Esophagus muscularis mucosa (tissue), 4 donors: ENCODE measurements around the gene AOAH. TPM values are rescaled to one million over a fixed set of nuclear protein-coding genes. Genes with fewer than 3 reads are reported as not detected.

ENCODE experiments used
- DNase-seq: peaks from one replicate; pipeline ENCODE4 v3.0.0-alpha.2; 2017; ENCODE audit errors: extremely low spot score
- H3K27ac ChIP-seq, 4 donors: fragments of 200-600 bp; sonication (generic); replicated peaks in 1 of 4; 1 replicate in 3 of 4; 2 replicates in 1 of 4; pipeline ENCODE4 v1.5.1; 2016 to 2019; ENCODE audit warnings: mild to moderate bottlenecking in 1 of 4
- H3K27me3 ChIP-seq, 4 donors: fragments of 200-600 bp; sonication (generic); one replicate each; pipeline versions ENCODE4 v1.5.1 to v1.6.0; 2016 to 2019
- H3K36me3 ChIP-seq, 4 donors: fragments of 200-600 bp; sonication (generic); one replicate each; pipeline ENCODE4 v1.5.1; 2016 to 2019
- H3K4me1 ChIP-seq, 4 donors: fragments of 200-600 bp; sonication (generic); one replicate each; pipeline ENCODE4 v1.5.1; 2016 to 2019
- H3K4me3 ChIP-seq, 4 donors: fragments of 200-600 bp; sonication (generic); 1 replicate in 2 of 4; 2 replicates in 2 of 4; pipeline ENCODE4 v1.5.1; 2016 to 2019; ENCODE audit warnings: mild to moderate bottlenecking in 4 of 4, moderate library complexity in 1 of 4
- H3K9me3 ChIP-seq, 4 donors: fragments of 200-600 bp; sonication (generic); 1 replicate in 3 of 4; 2 replicates in 1 of 4; pipeline ENCODE4 v1.5.1; 2016 to 2019
- CTCF ChIP-seq, 3 experiments: fragments of 200-600 bp in 2 of 3; fragments of 450-650 bp in 1 of 3; sonication (generic) in 2 of 3; IDR thresholded peaks; one replicate each; pipeline ENCODE4 v1.5.1; 2017 to 2019; ENCODE audit warnings: antibody characterized with exemption in 3 of 3, mild to moderate bottlenecking in 2 of 3, moderate library complexity in 1 of 3
- EP300 ChIP-seq: sonication (generic); formaldehyde crosslinking; IDR thresholded peaks from one replicate; pipeline ENCODE4 v1.6.1; 2017; ENCODE audit warnings: antibody characterized with exemption
- POLR2A ChIP-seq: fragments of 450-650 bp; IDR thresholded peaks from one replicate; pipeline ENCODE4 v1.6.1; 2017; ENCODE audit warnings: antibody characterized with exemption, moderate library complexity, mild to moderate bottlenecking, low read depth
- POLR2AphosphoS5 ChIP-seq, 2 donors: sonication (generic); formaldehyde crosslinking; IDR thresholded peaks; one replicate each; pipeline ENCODE4 v1.6.1; 2017; ENCODE audit warnings: antibody characterized with exemption in 2 of 2
- WGBS: methylation state at CpG from one replicate; pipeline ENCODE4 v1.1.5; 2018; 5-methylcytosine and 5-hydroxymethylcytosine counted together
- intact Hi-C: fragments of 100-400 bp; cut with DNase I; formaldehyde crosslinking; loops from one replicate; pipeline ENCODE4 v1.15.1; 2023
- total RNA-seq, 4 donors: library from RNA; depleted of rRNA; stranded (reverse); fragments of >200 nt; gene quantifications; one replicate each; pipeline versions ENCODE4 v1.1.0 to v1.2.1, GENCODE V29; 2016

The AOAH gene
- total RNA-seq, 4 donors from 2014 or later: 2.0 to 16.1 (median 4.5) TPM

- 43% methylated on average over 4 of the region's 4 CpGs for WGBS
- Histone ChIP-seq H3K27me3 (no peaks in the 10 kb centered on the region), H3K9me3 (no peaks in the 10 kb centered on the region), H3K27ac (no peak overlapping the region), H3K4me3 (no peak overlapping the region), H3K4me1 (no peaks in the 10 kb centered on the region), H3K36me3 (no peaks in the 10 kb centered on the region)
- intact Hi-C loops: no loop called here
- TF ChIP-seq CTCF (IDR thresholded peaks at IDR 0.05) (no peak), EP300 (no peak), POLR2AphosphoS5 (IDR thresholded peaks at IDR 0.05) (no peak), POLR2A (no peak)
- no peak for DNase-seq
Measured at GRCh38 chr7:36620166-36620708, 104.1 kb downstream of the AOAH start.

DNA sequence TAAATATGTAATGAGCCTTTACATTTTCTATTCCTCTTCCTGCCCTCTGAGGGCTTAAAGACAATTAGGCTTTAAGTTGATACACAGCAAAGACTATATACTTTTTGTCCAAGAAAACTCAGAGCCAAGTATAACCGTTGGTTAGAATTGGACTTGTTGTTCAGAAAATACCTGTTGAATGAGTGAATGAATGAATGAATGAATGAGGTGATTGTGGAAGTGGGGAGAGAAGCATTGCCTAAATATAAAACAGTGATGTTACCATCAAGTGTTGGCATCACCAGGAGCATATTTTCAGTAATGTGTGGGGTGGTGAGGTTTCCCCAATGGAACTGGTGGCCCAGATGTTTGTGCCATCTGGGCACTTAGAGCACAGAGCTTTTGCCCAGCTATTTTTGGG lies 106.9 kb downstream of the AOAH start:
- no peak for DNase-seq
- Histone ChIP-seq H3K27me3 (no peaks in the 10 kb centered on the region), H3K27ac (no peak overlapping the region), H3K36me3 (peaks cover 0 to 5% (median 0%) of the 10 kb centered on the region in 4 donors), H3K9me3 (no peaks in the 10 kb centered on the region), H3K4me3 (no peak overlapping the region), H3K4me1 (no peaks in the 10 kb centered on the region)
- intact Hi-C loops: no loop called here
- TF ChIP-seq POLR2A: no peak
- no peak for TF ChIP-seq CTCF (IDR thresholded peaks at IDR 0.05)
- TF ChIP-seq POLR2AphosphoS5 (IDR thresholded peaks at IDR 0.05): no peak
- no peak for TF ChIP-seq EP300
- 95% methylated on average over 1 of the region's 1 CpG for WGBS

- DNase-seq: no peak
- Histone ChIP-seq H3K4me1 (no peaks in the 10 kb centered on the region), H3K27me3 (no peaks in the 10 kb centered on the region), H3K27ac (no peak overlapping the region), H3K36me3 (peaks cover 0 to 5% (median 0%) of the 10 kb centered on the region in 4 donors), H3K9me3 (no peaks in the 10 kb centered on the region), H3K4me3 (no peak overlapping the region)
- 61% methylated on average over 10 of the region's 10 CpGs for WGBS
- intact Hi-C loops: no loop called here
- TF ChIP-seq POLR2A: no peak
- TF ChIP-seq EP300: no peak
Measured at GRCh38 chr7:36615852-36616540, 108.3 kb downstream of the AOAH start.

DNA sequence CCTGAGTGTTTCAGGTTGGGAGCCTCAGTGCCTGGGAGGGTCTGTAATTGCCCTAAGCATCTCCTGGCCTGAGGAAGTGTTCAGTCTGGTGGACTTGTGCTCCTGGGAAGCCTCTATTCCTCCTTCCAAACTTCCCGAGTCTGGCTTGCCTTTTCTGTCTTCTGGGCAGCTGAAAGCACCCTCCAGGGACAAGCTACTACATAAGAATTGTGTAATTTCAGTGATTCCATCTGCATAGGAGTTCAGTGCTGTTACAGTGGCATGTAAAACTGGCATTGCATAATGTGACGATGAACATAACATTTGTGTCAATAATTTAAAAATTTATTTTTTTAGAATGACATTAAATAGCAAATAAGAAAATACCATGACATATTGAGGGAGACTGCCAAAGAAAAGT lies 109.3 kb downstream of the AOAH start:
- Histone ChIP-seq H3K27me3 (no peaks in the 10 kb centered on the region), H3K4me1 (no peaks in the 10 kb centered on the region), H3K27ac (no peak overlapping the region), H3K36me3 (peaks cover 0 to 5% (median 0%) of the 10 kb centered on the region in 4 donors), H3K4me3 (no peak overlapping the region), H3K9me3 (no peaks in the 10 kb centered on the region)
- intact Hi-C loops: no loop called here
- DNase-seq: no peak
- 65% methylated on average over 2 of the region's 2 CpGs for WGBS
- TF ChIP-seq POLR2A: no peak
- TF ChIP-seq CTCF (IDR thresholded peaks at IDR 0.05): no peak
- no peak for TF ChIP-seq POLR2AphosphoS5 (IDR thresholded peaks at IDR 0.05)
- no peak for TF ChIP-seq EP300

DNA sequence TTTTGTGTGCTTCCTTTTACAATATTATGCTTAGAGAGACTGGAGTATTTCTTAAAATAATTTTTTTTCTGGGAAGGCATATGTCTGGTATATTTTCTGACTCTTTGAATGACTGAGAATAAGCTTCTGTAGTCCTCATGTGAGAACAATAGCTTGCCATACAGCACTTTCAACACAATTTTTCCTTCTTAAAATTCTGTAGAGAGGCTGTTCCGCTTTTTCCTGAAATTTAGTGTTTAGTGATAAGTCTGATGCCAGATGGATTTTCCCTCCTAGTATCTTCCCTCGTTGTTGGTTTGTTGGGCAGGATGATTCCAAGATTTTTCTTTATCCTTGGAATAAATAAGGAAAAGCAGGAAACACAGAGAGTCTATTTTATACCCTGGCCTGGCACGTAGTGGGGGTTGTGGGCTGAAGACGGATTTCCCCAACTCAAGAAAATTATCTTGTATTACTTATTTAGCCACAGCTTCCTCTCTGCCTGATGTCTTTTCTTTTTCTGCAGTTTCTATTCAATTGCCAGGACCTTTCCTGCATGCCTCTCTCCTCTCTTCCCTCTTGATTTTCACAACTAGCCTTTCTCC lies 111.2 kb downstream of the AOAH start:
- H3K36me3 ChIP-seq: peaks cover 0 to 5% (median 0%) of the 10 kb centered on the region in 4 donors
- TF ChIP-seq POLR2AphosphoS5 (IDR thresholded peaks at IDR 0.05) (no peak), POLR2A (no peak), EP300 (no peak), CTCF (IDR thresholded peaks at IDR 0.05) (no peak)
- WGBS: 71% methylated on average over 4 of the region's 4 CpGs
- no peaks in the 10 kb centered on the region for H3K4me1 ChIP-seq
- H3K4me3 ChIP-seq: no peak overlapping the region
- H3K27me3 ChIP-seq: peaks cover 0 to under 1% (median 0%) of the 10 kb centered on the region in 4 donors
- no peaks in the 10 kb centered on the region for H3K9me3 ChIP-seq
- intact Hi-C loops: no loop called here
- DNase-seq: no peak
- H3K27ac ChIP-seq: no peak overlapping the region
